GM19025 (cell line): ENCODE data around the gene TRIM47.
"Not testable (repeated sequence)": the region's sequence is repeated elsewhere in the genome, so short reads cannot be mapped to it uniquely, and the experiment has no call there.

ENCODE experiments used
- ATAC-seq: cut with Tn5 transposase; IDR thresholded peaks from one replicate; pipeline ENCODE4 v1.9.1; 2021; ENCODE audit warnings: mild to moderate bottlenecking, low read depth, moderate library complexity; ENCODE audit not compliant: unreplicated experiment

Gene TRIM47

DNA sequence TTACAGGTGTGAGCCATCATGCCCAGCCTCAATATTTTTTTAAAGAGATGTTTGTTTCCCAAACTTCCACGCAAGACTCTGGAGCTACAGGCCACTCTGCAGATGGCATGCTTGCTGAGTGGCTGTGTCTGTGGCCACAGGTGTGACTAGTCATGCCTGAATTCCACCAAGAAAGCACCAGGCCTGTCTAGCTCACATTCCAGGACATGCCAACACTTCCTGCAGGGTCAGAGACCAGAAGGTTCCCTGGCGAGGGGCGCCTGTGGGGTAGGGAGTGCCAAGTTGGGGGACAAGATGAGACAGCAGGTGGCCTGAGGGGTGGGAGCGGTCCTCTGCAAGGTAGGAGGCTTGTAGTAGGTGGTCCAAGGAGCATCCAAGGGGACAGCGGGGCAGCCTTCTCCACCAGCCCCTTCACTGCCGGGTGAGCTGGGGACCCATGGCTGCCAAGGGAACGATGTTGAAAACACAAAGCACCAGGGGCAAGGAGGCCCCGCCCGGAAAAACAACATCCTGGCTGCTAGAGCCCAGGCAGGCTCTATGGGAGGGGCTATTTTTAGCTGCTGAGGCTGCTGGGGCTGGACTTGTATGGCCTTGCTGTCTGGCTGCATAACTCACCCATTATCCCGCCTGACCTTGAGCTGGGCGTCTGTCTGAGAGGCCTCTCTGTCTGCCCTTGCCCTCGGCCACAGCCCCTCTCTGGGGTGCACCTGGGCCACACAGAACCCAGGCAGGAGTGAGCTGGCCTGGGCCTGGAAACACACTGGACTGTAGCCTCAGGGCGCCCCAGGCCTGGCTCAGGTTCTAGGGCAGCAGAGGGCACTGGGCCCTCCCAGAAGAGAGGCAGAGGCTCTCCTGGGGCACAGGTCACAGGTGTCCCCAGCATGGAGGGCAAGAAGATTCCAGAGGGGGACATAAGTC, 5.7 kb downstream of the TRIM47 start:
- no peak for ATAC-seq

DNA sequence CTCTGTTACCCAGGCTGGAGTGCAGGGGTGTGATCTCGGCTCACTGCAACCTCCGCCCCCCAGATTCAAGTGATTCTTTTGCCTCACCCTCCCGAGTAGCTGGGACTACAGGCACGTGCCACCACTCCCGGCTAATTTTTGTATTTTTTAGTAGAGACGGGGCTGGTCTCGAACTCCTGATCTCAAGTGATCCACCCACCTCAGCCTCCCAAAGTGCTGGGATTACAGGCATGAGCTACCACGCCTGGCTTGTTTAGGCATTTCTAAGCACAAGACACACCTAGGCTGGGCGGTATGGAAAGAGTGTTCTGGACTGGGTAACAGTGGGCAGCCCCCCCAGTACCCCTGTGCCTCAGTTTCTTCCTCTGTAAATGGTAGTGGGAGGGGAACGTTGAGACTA, 8.2 kb downstream of the TRIM47 start:
- ATAC-seq: not testable (repeated sequence)

DNA sequence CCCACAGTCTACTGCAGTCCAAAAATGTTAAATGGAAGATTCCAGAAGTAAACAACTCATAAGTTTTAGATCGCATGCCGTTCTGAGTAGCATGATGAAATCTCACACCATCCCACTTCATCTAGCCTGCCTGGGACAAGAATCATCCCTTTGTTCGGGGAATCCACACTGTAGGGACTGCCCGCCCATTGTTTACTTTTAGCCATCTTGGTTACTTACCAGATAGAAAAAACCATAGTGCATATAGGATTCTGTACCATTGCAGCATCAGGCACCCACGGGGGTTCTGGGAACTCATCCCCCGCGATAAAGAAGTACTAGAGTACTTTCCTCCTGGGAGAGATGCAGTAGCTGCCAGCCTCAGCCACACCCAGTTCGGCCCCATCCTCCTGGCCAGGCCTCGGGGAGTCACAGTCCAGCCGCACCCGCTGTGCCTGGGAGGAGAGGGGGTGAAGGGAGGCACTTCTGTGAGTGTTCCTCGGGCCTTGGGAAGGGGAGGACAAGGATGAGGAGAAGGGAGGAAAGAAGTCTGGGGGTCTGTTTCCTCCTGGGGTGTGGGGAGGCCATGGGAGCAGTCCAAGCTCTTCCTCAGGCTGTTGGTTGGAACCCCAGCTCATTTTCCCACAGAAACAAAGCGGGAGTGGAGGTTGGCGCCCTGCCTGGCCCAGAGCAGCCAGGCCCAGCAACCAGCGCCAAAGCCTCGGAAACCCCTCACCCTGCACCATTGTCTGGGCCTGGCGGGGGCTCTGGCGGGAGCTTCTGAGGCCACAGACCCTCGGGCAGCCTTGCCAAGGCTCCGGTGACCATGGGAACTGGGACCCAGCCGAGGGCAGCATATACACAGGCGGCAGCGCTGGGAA, 8.9 kb downstream of the TRIM47 start:
- ATAC-seq: no peak

DNA sequence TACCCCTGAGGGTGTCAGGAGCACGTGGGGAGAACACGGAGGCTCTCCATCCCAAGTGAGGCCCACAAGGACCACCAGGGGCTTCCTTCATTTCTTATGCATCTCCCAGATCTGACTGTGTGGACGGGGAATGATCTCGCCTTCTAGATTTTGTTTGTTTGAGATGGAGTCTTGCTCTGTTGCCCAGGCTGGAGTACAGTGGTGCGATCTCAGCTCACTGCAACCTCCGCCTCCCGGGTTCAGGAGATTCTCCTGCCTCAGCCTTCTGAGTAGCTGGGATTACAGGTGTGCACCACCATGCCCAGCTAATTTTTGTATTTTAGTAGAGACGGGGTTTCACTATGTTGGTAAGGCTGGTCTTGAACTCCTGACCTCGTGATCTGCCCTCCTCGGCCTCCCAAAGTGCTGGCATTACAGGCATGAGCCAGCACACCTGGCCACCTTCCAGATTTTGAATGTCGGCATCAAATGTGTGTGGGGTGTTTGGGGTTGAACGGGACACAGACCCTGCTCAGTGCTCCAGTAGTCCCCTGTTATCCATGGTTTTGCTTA, 9.6 kb downstream of the TRIM47 start:
- ATAC-seq: not testable (repeated sequence)

DNA sequence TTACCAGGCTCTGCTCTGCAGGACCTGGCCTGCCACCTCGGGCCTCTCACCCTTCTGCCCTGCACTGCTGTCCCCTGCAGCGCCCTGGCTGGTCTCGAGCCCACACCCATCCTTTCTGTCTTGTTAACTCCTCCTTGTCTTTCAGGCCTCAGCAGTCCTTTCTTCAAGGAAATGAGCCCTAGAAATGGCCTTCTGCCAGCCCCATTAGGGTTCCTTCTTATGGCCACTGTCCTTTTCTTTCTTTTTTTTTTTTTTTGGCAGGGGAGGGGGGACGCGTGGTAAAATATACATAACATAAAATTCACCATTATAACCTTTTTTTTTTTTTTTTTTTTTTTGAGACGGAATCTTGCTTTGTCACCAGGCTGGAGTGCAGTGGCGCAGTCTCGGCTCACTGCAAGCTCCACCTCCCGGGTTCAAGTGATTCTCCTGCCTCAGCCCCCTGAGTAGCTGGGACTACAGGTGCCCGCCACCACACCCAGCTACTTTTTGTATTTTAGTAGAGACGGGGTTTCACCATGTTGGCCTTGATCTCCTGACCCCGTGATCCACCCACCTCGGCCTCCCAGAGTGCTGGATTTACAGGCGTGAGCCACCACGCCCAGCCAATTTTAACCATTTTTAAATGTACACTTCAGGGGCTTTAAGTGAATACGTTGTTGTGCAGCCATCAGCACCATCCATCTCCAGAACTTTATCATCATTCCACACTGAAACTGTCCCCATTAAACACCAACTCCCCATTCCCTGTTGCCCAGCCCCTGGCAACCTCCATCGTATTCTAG, 12.8 kb downstream of the TRIM47 start:
- not testable (repeated sequence) for ATAC-seq

- peak; percentile 11 for ATAC-seq
These were observed 13.5 kb downstream of the TRIM47 start for GRCh38 chr17:75864887-75865286.

DNA sequence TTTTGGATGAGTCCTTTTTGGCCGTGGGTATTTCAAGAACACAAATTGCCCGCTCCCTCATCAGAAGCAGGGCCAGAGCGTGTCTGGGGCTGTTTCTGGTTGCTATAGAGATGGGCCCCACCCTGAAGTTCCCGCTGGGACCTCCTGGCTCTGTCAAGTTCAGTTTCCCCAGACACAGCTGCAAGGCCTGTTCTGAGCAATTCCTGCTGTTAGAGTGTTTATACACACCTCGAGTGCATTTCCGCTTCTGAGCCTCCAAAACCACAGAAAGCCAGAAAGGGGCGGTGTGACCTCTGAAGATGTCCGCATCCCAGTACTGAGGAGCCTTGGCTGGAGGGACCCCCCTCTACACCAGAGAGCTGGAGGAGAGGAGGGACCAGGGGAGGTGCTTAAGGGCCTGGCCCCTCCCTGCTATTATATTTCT, 13.9 kb downstream of the TRIM47 start:
- ATAC-seq: peak; percentile 91

DNA sequence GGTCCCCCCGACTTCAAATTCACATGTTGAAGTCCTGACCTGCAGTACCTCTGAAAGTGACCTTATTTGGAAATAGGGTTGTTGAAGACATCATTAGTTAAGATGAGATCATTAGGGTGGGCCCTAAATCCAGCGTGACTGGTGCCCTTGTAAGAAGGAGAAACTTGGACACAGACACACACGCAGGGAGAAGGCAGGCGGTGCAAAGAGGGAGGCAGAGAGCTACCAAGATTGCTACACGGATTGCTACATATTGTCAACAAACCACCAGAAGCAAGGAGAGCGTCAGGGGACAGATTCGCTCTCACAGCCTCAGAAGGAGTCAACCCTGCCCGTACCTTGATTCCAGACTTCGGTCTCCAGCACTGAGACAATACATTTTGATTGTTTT, 16.5 kb downstream of the TRIM47 start:
- ATAC-seq: no peak

- ATAC-seq: not testable (repeated sequence)
These were observed 19.0 kb downstream of the TRIM47 start for GRCh38 chr17:75859358-75859757.

DNA sequence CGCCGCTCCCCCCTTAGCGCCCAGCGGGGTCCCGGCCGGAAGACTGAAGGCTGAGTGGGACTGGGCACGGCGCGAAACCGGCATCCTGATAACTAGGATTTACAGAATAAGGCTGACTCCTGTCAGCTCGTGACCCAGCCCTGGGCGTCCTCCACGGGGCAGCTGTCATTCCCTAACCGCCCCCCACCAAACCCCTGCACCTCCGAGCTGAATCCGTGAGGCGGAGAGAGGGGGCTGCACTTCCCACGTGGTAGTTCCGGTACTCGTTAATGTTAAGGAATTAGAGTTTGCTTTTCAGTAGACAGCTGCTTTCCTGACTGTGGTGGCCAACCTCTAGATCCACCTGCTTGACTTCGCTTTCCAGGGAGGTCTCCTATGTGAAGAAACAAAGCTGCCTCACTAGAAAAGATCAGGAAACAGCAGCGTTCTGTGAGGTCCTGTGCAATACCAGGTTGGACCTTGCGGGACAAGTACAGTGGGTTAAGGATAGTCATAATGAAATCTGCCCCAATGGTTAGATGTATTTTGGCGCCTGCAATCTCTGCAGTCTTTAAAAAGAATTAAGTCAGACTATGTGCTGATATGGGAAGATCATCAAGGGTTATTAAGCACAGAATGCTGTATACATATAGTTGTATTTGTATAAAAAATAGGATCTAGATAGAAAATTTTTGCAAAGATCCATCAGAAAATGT, 22.2 kb downstream of the TRIM47 start:
- no peak for ATAC-seq

GRCh38 chr17:75855310-75856061, 22.9 kb downstream of the TRIM47 start, which contains the start of gene WBP2:
Gene WBP2 (minus strand): TSS chr17:75855335. CDS start chr17:75855297, 38 bp downstream.
- peak; percentile 85 for ATAC-seq

- no peak for ATAC-seq
These were observed 23.5 kb downstream of the TRIM47 start for GRCh38 chr17:75854881-75855309.

- ATAC-seq: no peak
These were observed 24.2 kb downstream of the TRIM47 start for GRCh38 chr17:75854101-75854748.

- ATAC-seq: no peak
These were observed 24.9 kb downstream of the TRIM47 start for GRCh38 chr17:75853433-75853832.

DNA sequence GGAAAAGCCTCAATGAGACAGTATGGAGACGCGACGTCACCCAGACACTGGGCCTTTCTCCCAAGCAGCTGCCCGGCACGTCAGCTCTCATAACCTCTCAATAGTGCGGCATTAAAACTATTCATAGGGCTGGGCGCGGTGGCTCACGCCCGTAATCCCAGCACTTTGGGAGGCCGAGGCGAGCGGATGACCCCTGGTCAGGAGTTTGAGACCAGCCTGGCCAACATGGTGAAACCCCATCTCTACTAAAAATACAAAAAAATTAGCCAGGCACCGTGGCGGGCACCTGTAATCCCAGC, 26.7 kb downstream of the TRIM47 start:
- ATAC-seq: not testable (repeated sequence)

DNA sequence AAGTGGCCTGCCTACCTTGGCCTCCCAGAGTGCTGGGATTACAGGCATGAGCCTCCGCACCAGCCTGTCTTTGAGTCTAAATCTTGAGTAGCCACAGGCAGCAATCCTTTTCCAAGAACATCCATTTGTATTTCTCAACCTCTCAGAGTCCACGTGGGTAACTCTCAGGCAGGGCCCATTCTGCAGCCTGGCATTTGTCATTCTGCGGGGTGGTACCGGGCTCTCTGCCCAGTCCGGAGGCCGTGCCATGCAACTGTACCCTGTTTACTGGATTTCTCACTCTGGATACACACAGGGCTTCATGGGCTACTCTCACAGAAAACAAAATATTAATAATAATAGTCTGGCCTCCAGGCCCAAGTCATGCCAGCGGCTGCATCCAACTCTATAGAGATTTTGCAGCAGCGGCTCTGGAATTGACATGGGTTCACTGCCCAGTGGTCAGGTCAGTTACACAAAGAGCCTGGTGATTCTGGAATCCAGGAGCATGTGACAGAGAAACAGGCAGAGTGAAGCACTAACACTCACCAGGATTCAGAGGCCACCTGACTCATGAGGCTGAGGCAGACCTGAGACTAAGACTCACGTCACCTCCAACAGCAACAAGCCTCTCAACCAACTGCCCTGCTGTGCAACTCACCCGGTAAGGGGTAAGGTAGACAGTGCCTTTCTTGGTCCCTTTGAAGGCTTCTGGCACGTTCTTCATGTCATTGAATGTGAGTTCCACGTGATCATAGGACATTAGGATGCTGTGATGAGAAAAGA, 27.3 kb downstream of the TRIM47 start:
- ATAC-seq: no peak

DNA sequence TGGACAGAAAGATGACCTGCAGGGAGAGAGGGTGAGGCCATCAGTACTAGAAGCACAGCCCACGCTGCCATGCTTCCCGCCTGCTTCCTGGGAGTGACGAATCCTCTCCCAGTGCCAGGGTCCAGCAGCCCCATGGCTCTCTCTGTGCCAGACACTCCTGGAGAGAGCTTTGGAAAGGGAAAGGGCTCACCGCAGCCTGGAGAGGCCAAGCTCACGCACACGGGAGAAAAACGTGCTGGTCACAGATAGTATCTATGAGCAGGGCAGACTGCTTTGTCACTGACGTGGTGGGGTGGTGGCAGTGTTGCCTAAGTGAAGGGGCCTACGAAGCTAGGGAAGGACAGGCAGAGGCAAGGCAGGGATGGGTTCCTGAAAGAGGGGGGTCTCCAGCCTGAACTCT, 28.7 kb downstream of the TRIM47 start:
- ATAC-seq: no peak

- no peak for ATAC-seq
These were observed 29.1 kb downstream of the TRIM47 start for GRCh38 chr17:75849279-75849646.
